Panc1 (cell line): ENCODE results near the gene DUSP23.

Source experiments
- POLR2AphosphoS5 ChIP-seq: IDR thresholded peaks from 2 replicates; pipeline ENCODE4 v1.6.1; 2012; ENCODE audit warnings: mild to moderate bottlenecking, low read depth, low read length, moderate library complexity
- SIN3A ChIP-seq: IDR thresholded peaks from 2 replicates; pipeline ENCODE4 v1.6.1; 2012; ENCODE audit warnings: low read depth, mild to moderate bottlenecking, low read length, moderate library complexity, borderline replicate concordance; ENCODE audit not compliant: insufficient read depth
- TCF7L2 ChIP-seq: IDR thresholded peaks from 2 replicates; pipeline ENCODE4 v1.6.1; 2011; ENCODE audit warnings: mild to moderate bottlenecking, low read depth, low read length, inconsistent platforms
- TF ChIP-seq, protein P1 (sequence below): fragments of 450-650 bp; IDR thresholded peaks from 2 replicates; pipeline ENCODE4 v1.5.1; 2017; ENCODE audit warnings: mild to moderate bottlenecking
- TF ChIP-seq, protein P2 (sequence below), 2 experiments: IDR thresholded peaks; 2 replicates each; pipeline ENCODE4 v1.6.1; 2011 to 2012; ENCODE audit warnings: low read depth in 2 of 2, control low read depth in 1 of 2, low read length in 1 of 2, mild to moderate bottlenecking in 1 of 2, moderate library complexity in 1 of 2; ENCODE audit not compliant: insufficient read depth in 1 of 2

DNA sequence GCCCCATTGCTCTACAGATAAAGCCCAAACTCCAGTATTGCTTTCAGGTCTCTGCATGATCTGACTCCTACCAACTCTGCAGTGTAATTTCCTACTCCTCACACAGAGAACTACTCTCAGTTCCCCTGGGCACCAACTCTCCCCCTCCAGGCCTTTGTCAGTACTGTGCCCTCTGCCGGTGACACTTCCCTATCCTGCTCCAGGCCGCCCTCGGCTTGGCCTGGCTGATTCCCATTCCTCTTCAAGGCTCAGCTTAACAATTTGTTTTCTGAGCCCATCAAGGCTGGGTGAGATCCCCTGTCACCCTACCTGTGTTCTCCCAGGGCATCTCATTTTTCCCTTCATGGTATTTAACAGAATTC, 48.5 kb downstream of the DUSP23 start:
- TF ChIP-seq TCF7L2 (no peak), POLR2AphosphoS5 (no peak), SIN3A (no peak)
- TF ChIP-seq, protein P1, sequence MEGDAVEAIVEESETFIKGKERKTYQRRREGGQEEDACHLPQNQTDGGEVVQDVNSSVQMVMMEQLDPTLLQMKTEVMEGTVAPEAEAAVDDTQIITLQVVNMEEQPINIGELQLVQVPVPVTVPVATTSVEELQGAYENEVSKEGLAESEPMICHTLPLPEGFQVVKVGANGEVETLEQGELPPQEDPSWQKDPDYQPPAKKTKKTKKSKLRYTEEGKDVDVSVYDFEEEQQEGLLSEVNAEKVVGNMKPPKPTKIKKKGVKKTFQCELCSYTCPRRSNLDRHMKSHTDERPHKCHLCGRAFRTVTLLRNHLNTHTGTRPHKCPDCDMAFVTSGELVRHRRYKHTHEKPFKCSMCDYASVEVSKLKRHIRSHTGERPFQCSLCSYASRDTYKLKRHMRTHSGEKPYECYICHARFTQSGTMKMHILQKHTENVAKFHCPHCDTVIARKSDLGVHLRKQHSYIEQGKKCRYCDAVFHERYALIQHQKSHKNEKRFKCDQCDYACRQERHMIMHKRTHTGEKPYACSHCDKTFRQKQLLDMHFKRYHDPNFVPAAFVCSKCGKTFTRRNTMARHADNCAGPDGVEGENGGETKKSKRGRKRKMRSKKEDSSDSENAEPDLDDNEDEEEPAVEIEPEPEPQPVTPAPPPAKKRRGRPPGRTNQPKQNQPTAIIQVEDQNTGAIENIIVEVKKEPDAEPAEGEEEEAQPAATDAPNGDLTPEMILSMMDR, result peak; percentile 68
- TF ChIP-seq, protein P2, sequence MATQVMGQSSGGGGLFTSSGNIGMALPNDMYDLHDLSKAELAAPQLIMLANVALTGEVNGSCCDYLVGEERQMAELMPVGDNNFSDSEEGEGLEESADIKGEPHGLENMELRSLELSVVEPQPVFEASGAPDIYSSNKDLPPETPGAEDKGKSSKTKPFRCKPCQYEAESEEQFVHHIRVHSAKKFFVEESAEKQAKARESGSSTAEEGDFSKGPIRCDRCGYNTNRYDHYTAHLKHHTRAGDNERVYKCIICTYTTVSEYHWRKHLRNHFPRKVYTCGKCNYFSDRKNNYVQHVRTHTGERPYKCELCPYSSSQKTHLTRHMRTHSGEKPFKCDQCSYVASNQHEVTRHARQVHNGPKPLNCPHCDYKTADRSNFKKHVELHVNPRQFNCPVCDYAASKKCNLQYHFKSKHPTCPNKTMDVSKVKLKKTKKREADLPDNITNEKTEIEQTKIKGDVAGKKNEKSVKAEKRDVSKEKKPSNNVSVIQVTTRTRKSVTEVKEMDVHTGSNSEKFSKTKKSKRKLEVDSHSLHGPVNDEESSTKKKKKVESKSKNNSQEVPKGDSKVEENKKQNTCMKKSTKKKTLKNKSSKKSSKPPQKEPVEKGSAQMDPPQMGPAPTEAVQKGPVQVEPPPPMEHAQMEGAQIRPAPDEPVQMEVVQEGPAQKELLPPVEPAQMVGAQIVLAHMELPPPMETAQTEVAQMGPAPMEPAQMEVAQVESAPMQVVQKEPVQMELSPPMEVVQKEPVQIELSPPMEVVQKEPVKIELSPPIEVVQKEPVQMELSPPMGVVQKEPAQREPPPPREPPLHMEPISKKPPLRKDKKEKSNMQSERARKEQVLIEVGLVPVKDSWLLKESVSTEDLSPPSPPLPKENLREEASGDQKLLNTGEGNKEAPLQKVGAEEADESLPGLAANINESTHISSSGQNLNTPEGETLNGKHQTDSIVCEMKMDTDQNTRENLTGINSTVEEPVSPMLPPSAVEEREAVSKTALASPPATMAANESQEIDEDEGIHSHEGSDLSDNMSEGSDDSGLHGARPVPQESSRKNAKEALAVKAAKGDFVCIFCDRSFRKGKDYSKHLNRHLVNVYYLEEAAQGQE (IDR thresholded peaks at IDR 0.05; ENCODE audit: insufficient read depth in 1 of 2, low read depth in 2 of 2, low read length in 1 of 2), result no peak
